T-helper 22 cell (primary cell): ENCODE results near the gene EFS.
"Not testable (repeated sequence)": the region's sequence is repeated elsewhere in the genome, so short reads cannot be mapped to it uniquely, and the experiment has no call there.

Experiments
- DNase-seq: peaks from one replicate; pipeline ENCODE4 v3.0.0-alpha.2; 2020; ENCODE audit warnings: low read depth

The EFS gene

GRCh38 chr14:23356662-23357061, 8.3 kb downstream of the EFS start:
- DNase-seq = no peak

GRCh38 chr14:23355871-23356435, 9.0 kb downstream of the EFS start:
- no peak for DNase-seq

- no peak for DNase-seq
These were observed 10.0 kb downstream of the EFS start for GRCh38 chr14:23354990-23355389.

- DNase-seq = no peak
These were observed 11.6 kb downstream of the EFS start for GRCh38 chr14:23353433-23353780.

GRCh38 chr14:23352506-23353432, 12.2 kb downstream of the EFS start, which contains the start of gene SLC22A17:
Gene SLC22A17, minus strand, starts transcription at chr14:23352887.
- peak; percentile 45 for DNase-seq

GRCh38 chr14:23351681-23352505, 13.1 kb downstream of the EFS start:
- DNase-seq = no peak

GRCh38 chr14:23349156-23349845, 15.7 kb downstream of the EFS start:
- no peak for DNase-seq

GRCh38 chr14:23348297-23348655, 16.7 kb downstream of the EFS start:
- DNase-seq = no peak

- no peak for DNase-seq
These were observed 17.3 kb downstream of the EFS start for GRCh38 chr14:23347406-23348296.

- no peak for DNase-seq
These were observed 18.1 kb downstream of the EFS start for GRCh38 chr14:23346693-23347405.

- DNase-seq = no peak
These were observed 18.8 kb downstream of the EFS start for GRCh38 chr14:23345987-23346692.

- no peak for DNase-seq
These were observed 20.5 kb downstream of the EFS start for GRCh38 chr14:23344481-23344880.

GRCh38 chr14:23339506-23340268, 25.3 kb downstream of the EFS start:
- DNase-seq = no peak

- no peak for DNase-seq
These were observed 29.3 kb downstream of the EFS start for GRCh38 chr14:23335623-23336022.

GRCh38 chr14:23327947-23328744, 36.8 kb downstream of the EFS start:
- peak; percentile 27 for DNase-seq

- no peak for DNase-seq
These were observed 38.3 kb downstream of the EFS start for GRCh38 chr14:23326491-23327332.

GRCh38 chr14:23325746-23326145, 39.2 kb downstream of the EFS start:
- not testable (repeated sequence) for DNase-seq
